HAP-1 (cell line): ENCODE measurements around the gene TRIP13.

ENCODE experiments used
- DNase-seq, 2 experiments: peaks; one replicate each; pipeline ENCODE4 v3.0.0-alpha.2; 2016 to 2020; ENCODE audit warnings: low spot score in 2 of 2
- H3K27me3 ChIP-seq: fragments of 250-450 bp; sonication (Bioruptor Pico); 2 replicates; pipeline ENCODE4 v1.5.1; 2020; ENCODE audit warnings: low read depth, mild to moderate bottlenecking, moderate library complexity
- H3K36me3 ChIP-seq: fragments of 250-450 bp; sonication (Bioruptor Pico); replicated peaks from 2 replicates; pipeline ENCODE4 v1.5.1; 2020; ENCODE audit warnings: mild to moderate bottlenecking
- H3K4me1 ChIP-seq: fragments of 250-450 bp; sonication (Bioruptor Pico); 2 replicates; pipeline ENCODE4 v1.5.1; 2020; ENCODE audit warnings: mild to moderate bottlenecking
- H3K4me3 ChIP-seq: fragments of 250-450 bp; sonication (Bioruptor Pico); 2 replicates; pipeline ENCODE4 v1.5.1; 2020; ENCODE audit warnings: mild to moderate bottlenecking, moderate library complexity
- H3K9me3 ChIP-seq: fragments of 250-450 bp; sonication (Bioruptor Pico); 2 replicates; pipeline ENCODE4 v1.5.1; 2020; ENCODE audit warnings: mild to moderate bottlenecking, moderate library complexity
- in situ Hi-C: fragments of 300-500 bp; cut with MboI; formaldehyde crosslinking; loops from 3 replicates; pipeline ENCODE4 v1.14.3; 2020; ENCODE audit warnings: low sequenced_read_pairs, inconsistent platforms, mixed read lengths

The TRIP13 gene

DNA sequence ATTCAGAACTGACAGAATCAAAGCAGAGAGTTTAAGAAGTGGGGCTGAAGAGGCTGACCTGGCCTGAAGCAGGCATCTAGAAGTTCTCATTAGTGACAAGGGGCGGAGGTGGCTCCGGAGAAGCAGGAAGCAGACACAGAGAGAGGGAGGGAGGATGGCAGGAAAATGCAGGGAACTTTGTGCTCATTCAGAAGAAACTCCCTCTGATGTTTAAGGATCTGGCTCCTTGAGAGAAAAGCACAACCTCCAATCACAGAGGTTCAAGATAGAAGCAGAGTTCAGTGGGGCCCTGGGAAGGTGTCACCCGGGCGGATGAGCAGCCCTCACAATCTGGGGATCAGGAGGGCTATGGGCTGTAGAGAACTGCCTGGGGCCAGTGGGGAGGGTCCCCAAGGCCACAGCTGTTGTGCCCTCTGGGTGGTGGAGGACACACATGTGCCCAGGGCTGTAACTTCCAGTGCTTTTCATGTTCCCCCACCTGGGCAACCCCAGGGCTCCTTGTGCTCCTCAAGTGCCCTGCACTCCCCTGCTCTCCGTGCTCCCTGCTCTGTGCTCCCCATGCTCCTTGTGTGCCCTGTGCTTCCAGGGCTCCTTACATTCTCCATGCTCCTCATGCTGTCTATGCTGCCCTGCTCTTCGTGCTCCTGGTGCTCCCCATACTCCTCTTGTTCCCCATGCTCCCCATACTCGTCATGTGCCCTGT lies 51.4 kb downstream of the TRIP13 start:
- no peak overlapping the region for H3K4me3 ChIP-seq
- H3K27me3 ChIP-seq = peaks cover 21% of the 10 kb centered on the region
- H3K4me1 ChIP-seq = no peaks in the 10 kb centered on the region
- in situ Hi-C loops = loop anchor here (25.0 kb wide), 2 partner anchors 218 to 693 kb away; no protein-coding TSS in a partner anchor
- no peaks in the 10 kb centered on the region for H3K9me3 ChIP-seq
- DNase-seq = no peak
- no peaks in the 10 kb centered on the region for H3K36me3 ChIP-seq

GRCh38 chr5:944621-944927 lies 51.9 kb downstream of the TRIP13 start:
- no peak for DNase-seq
- Histone ChIP-seq H3K4me3 (no peak overlapping the region), H3K4me1 (no peaks in the 10 kb centered on the region), H3K36me3 (no peaks in the 10 kb centered on the region), H3K9me3 (no peaks in the 10 kb centered on the region), H3K27me3 (peaks cover 21% of the 10 kb centered on the region)
- in situ Hi-C loops = loop anchor here (25.0 kb wide), 2 partner anchors 218 to 693 kb away; no protein-coding TSS in a partner anchor

- no peak for DNase-seq
- in situ Hi-C loops = loop anchor here (25.0 kb wide), 2 partner anchors 217 to 692 kb away; no protein-coding TSS in a partner anchor
Measured at GRCh38 chr5:944992-945685, 52.5 kb downstream of the TRIP13 start.

GRCh38 chr5:945691-946551 lies 53.2 kb downstream of the TRIP13 start:
- Histone ChIP-seq H3K9me3 (no peaks in the 10 kb centered on the region; the same call in 1 of the 2 replicates), H3K36me3 (no peaks in the 10 kb centered on the region), H3K27me3 (peaks cover 21% of the 10 kb centered on the region), H3K4me1 (no peaks in the 10 kb centered on the region), H3K4me3 (no peak overlapping the region)
- in situ Hi-C loops = loop anchor here (25.0 kb wide), 2 partner anchors 216 to 691 kb away; no protein-coding TSS in a partner anchor
- DNase-seq = no peak

More at GRCh38 chr5:944992-945685, 52.5 kb downstream of the TRIP13 start:
- no peaks in the 10 kb centered on the region; the same call in 1 of the 2 replicates for H3K9me3 ChIP-seq
- no peaks in the 10 kb centered on the region for H3K36me3 ChIP-seq
- H3K4me3 ChIP-seq = no peak overlapping the region
- H3K27me3 ChIP-seq = peaks cover 21% of the 10 kb centered on the region
- H3K4me1 ChIP-seq = no peaks in the 10 kb centered on the region

GRCh38 chr5:946720-947625 lies 54.3 kb downstream of the TRIP13 start:
- Histone ChIP-seq H3K36me3 (no peaks in the 10 kb centered on the region), H3K4me3 (no peak overlapping the region), H3K27me3 (peaks cover 17% of the 10 kb centered on the region), H3K9me3 (no peaks in the 10 kb centered on the region; the same call in 1 of the 2 replicates), H3K4me1 (no peaks in the 10 kb centered on the region)
- in situ Hi-C loops = loop anchor here (25.0 kb wide), 2 partner anchors 215 to 690 kb away; no protein-coding TSS in a partner anchor
- no peak for DNase-seq

DNA sequence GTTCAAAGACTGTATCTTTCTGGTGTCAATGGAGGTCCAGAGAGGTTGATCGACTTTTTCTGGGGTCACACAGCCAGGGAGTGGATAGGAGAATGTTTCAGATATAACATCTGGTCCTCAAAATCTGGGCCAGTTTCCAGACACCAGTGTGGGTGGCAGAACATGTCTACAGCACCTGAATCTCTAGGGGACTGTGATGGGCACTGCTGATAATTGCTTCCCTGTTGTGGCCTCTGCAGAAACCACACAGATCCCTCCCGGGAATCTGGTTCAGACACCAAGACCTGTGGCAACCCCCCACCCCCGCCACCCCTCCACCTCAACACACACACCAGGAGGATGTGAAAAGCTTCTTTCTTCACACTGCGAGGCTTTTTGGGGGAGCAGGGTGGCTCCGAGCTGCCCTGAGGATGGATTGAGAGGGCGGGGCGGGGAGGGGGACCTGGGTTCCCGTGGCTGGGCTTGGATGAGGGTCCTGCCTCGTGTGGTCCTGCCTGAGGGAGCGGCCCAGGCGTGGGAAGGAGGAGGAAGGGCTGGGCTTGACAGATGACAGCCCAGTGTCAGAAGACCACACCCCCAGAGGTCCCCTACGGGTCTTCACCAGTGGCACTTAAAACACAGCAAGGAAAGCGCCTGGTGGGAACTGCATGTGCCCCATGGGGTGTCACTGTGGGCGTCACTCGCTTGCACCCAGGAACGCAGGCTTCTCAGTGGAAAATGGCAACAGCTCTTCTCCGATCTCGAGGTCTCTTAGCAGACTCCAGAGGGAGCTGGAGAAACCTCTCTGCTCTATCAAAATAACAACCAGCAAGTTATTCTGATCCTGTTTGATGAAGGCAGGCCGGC lies 55.2 kb downstream of the TRIP13 start:
- no peak for DNase-seq
- in situ Hi-C loops = loop anchor here (25.0 kb wide), 2 partner anchors 214 to 689 kb away; no protein-coding TSS in a partner anchor
- Histone ChIP-seq H3K4me3 (no peak overlapping the region), H3K9me3 (no peaks in the 10 kb centered on the region; the same call in 1 of the 2 replicates), H3K4me1 (no peaks in the 10 kb centered on the region), H3K36me3 (no peaks in the 10 kb centered on the region), H3K27me3 (peaks cover 11% of the 10 kb centered on the region)

GRCh38 chr5:948472-949274 lies 56.0 kb downstream of the TRIP13 start:
- Histone ChIP-seq H3K27me3 (peaks cover 10% of the 10 kb centered on the region), H3K9me3 (no peaks in the 10 kb centered on the region; the same call in 1 of the 2 replicates), H3K4me1 (no peaks in the 10 kb centered on the region), H3K4me3 (no peak overlapping the region), H3K36me3 (no peaks in the 10 kb centered on the region)
- DNase-seq = no peak
- in situ Hi-C loops = loop anchor here (25.0 kb wide), 2 partner anchors 214 to 689 kb away; no protein-coding TSS in a partner anchor

DNA sequence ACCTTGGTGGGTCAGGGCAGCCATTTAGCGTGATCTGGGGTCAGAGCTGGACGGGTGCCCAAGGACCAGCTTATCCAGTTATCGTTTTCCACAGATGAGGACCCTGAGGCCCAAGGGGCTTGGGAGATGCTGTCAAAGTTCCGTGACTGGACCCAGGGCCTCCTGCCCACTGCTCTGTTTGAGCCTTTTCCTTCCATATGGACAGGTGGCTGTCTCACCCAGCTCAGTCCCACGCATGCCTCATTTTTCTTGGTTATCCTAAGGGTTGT lies 56.5 kb downstream of the TRIP13 start:
- H3K27me3 ChIP-seq = peaks cover 10% of the 10 kb centered on the region
- in situ Hi-C loops = loop anchor here (25.0 kb wide), 2 partner anchors 213 to 688 kb away; no protein-coding TSS in a partner anchor
- no peaks in the 10 kb centered on the region for H3K36me3 ChIP-seq

GRCh38 chr5:949815-950560 lies 57.3 kb downstream of the TRIP13 start:
- H3K9me3 ChIP-seq = no peaks in the 10 kb centered on the region; the same call in 1 of the 2 replicates

More for the DNA sequence above, 56.5 kb downstream of the TRIP13 start:
- DNase-seq = no peak
- Histone ChIP-seq H3K4me1 (no peaks in the 10 kb centered on the region), H3K9me3 (no peaks in the 10 kb centered on the region; the same call in 1 of the 2 replicates), H3K4me3 (no peak overlapping the region)

DNA sequence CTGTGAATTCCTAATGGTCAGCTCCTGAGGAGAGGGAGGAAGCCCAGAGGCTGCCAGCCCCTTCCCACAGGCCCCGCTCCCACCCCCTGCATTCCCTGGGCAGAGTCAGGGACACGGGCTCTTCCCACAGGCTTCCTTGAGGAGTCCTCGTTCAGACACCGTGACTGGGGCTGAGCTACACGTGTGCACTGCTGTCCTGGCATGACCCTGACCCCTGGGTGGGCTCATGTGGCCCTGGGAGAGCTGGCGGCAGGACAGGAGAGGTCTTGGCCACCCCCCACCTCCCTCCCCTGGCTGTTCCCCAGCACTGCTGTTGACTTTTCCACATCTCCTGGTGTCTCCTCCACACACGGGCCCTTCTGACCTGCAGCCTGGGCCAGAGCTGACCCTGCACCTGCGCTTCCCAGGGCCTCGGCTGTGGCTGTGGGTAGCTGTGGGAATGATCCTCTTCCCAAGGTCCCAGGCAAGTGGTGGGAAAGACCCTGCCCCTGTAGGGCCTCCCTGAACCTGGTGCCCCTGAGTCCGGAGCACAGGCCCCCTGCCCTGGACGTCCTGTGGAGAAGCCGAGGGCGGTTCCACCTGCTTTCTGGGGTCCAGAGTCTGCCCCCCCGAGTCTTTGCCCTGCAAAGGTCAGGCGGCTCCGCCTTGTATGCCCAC lies 59.4 kb downstream of the TRIP13 start:
- no peaks in the 10 kb centered on the region for H3K36me3 ChIP-seq
- H3K4me3 ChIP-seq = no peak overlapping the region
- H3K27me3 ChIP-seq = no peaks in the 10 kb centered on the region
- no peaks in the 10 kb centered on the region; the same call in 1 of the 2 replicates for H3K9me3 ChIP-seq
- DNase-seq = no peak
- H3K4me1 ChIP-seq = peaks cover 7% of the 10 kb centered on the region
- in situ Hi-C loops = no loop called here

More at GRCh38 chr5:949815-950560, 57.3 kb downstream of the TRIP13 start:
- H3K4me1 ChIP-seq = no peaks in the 10 kb centered on the region
- no peak for DNase-seq
- in situ Hi-C loops = loop anchor here (25.0 kb wide), 2 partner anchors 212 to 687 kb away; no protein-coding TSS in a partner anchor
- H3K36me3 ChIP-seq = no peaks in the 10 kb centered on the region
- H3K27me3 ChIP-seq = peaks cover 10% of the 10 kb centered on the region
- H3K4me3 ChIP-seq = no peak overlapping the region
